Suppressor macrophage treated with lipopolysaccharide for 4 hours (primary cell): Measurements from ENCODE around the gene PAK5.

Experiments used
- DNase-seq: peaks from one replicate; pipeline ENCODE4 v3.0.0-alpha.2; 2020

Gene PAK5

DNA sequence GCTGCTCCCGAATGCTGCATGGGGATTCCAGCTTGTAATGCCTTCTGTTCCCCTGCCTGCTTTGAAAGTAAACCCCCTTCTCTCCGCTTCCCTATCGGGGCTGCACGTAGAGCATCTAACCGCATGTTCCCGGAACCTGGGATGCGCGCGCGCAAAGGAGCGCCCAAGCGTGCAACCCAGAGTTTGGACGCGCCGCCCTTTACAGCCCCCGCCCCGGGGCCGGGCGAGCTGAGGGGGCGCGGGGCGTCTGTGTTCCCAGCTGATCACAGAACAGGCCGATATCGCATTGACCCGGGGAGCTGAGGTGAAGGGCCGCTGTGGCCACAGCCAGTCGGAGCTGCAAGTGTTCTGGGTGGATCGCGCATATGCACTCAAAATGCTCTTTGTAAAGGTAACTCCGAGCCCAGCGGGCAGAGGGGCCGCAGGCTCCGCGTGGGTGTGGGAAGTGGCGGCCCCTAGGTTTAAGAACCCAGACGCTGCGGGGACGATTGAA lies 323.1 kb downstream of the PAK5 start:
- DNase-seq: peak; percentile 30

DNA sequence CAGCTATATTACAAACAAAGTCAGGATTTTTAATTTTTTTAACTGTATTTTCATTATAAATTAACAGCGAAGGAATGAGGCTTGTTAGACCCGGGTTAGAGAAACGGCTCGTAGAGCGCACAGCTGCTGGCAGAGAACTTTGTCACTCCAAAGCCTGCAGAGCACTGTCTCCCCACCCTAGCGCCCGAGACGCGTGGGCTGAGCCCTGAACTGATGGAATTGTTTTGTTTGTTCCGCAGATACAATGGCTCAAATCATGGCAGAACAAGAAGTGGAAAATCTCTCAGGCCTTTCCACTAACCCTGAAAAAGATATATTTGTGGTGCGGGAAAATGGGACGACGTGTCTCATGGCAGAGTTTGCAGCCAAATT lies 323.7 kb downstream of the PAK5 start:
- DNase-seq: no peak

- DNase-seq: peak; percentile 36
These were observed 324.2 kb downstream of the PAK5 start, which contains the start of gene LAMP5 for GRCh38 chr20:9514461-9515213. TSS of gene LAMP5 (plus strand) at chr20:9514590. CDS start at chr20:9514853, 263 bp downstream.

DNA sequence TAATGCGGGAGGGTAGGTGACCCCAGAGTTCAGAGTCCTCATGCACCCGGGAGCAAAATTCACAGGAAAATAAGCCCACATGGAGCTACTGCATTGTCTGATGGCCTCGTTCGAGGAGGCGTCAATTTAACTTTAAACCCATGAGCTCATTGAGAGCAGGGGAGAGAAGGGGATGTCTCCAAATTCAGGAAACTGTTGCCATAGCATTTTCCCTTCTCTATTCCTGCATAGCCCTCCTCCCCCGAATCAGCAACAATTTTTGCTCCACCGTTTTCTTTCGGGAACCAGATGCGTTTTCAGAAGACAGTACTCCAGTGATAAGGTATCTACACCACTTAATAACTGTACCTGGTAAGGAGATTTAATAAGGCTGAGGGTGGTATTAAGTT lies 324.8 kb downstream of the PAK5 start:
- no peak for DNase-seq

DNA sequence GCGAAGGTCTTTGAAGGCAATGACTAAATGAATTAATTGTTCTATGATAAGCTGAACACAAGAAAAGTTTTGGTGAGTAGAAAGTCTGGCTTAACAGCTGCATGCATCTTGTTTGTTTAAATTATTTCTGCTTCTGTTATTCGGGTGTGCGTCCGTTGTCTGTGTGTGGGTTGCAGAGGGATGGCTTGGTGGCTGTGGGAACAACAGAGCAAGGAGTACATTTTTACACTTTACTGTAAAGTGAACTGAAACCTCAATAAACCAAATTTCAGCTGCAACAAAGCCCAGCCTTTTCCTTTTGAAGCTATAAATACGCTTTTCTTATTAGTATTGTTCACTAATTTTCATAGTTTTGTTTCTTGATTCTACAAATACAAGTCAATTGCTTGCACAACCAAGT lies 328.0 kb downstream of the PAK5 start:
- no peak for DNase-seq

- no peak for DNase-seq
These were observed 329.6 kb downstream of the PAK5 start for GRCh38 chr20:9509246-9509645.

DNA sequence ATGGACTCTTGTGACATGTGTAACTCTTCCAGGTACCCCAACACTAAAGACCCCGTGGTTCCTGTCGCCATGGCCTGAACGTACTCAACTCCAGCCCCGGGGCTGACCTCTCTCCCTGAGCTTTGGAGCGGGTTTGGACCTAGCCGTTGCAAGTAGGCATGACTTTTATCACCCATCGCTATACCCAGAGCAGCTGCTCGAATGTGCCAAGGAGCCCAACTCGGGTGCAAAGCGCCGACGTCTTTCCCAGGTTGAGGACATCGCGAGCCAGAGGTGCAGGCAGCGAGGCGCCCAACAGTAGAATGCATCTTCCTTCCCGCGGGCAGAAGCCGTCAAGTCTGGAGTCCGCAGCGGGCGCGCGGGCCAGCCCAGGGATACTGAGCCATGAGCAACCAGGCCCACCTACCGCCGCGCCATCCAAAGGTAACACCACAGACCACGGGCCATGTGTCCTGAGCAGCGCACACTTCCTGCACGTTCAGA lies 330.1 kb downstream of the PAK5 start:
- DNase-seq: no peak

- no peak for DNase-seq
These were observed 330.6 kb downstream of the PAK5 start for GRCh38 chr20:9508240-9508661.

GRCh38 chr20:9507544-9508239 lies 331.2 kb downstream of the PAK5 start:
- no peak for DNase-seq

GRCh38 chr20:9506964-9507369 lies 331.9 kb downstream of the PAK5 start:
- no peak for DNase-seq

DNA sequence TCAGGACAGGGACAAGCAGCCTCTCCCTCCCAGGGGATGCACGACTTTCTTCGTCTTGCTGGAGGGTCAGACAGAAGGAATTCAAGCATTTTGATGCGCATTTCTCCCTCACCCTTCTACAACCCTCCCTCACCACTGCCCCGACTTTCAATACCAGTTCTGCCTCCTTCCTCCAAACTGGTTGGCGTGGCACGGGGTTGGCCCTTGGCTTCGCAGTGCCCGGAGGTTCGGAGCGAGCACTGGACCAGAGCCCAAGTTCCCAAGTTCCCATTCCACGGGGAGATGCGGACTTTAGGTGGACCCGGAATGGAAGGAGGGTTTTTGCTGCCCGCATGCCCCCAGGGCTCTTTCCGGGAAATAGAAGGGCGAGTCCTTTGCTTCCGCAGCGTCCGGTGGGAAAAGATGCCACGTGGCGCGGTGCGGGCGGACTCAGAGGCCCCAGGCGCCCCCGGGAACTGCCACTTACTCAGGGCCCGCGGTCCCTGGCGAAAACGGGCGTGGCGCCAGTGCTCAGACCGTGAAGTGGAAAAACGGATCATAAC lies 332.5 kb downstream of the PAK5 start:
- DNase-seq: peak; percentile 34

DNA sequence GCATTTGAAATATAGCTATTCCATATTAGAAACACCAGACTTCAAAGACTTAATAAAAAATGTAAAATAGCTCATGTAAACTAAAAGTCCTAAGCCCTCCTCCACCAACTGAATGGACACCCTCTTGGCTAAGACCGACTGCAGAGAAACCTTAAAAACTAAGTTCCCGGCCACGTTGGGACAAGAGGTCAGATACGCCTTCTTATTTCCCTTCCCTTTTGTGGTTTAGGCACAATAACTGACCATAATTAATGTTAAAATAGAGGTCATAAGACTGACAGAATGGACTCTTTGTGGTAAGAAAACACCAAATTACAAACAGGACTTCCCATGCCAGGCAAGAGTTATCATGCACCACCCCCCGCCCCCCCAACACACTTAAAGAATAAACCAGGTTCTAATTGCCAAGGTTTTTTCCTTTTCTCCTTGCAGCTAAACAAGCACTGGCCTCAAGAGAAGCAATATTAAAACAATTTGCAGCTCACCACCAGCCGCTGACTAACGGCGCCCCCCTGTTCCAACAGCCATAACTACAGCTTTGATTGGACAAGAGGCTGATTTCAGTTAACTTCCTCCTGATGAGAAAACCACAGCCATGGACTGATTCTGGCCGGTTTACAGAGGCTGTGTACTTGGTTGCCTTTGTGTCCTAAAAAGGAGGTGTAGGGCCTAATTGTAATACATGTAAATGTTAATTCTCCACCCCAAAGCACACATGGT lies 335.2 kb downstream of the PAK5 start:
- peak; percentile 60 for DNase-seq

DNA sequence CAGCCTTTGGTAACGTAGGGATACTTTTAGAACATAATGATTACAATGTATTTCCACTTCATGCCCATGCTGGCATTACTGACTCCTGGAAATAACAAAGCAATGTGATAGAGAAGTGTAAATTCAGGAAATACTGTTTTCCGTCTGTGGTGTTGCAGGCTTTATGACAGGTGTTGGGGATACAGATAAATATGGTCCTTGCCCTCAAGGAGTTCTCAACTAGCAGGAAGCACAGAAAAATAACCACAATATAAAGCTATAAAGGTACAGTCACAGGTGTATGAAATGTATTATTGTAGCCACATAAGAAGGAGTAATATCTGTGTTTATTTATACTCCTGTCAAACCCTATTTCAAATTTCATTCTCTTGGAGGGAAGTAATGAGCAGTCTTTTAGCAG lies 337.4 kb downstream of the PAK5 start:
- no peak for DNase-seq

GRCh38 chr20:9500121-9500520 lies 338.8 kb downstream of the PAK5 start:
- DNase-seq: peak; percentile 90

DNA sequence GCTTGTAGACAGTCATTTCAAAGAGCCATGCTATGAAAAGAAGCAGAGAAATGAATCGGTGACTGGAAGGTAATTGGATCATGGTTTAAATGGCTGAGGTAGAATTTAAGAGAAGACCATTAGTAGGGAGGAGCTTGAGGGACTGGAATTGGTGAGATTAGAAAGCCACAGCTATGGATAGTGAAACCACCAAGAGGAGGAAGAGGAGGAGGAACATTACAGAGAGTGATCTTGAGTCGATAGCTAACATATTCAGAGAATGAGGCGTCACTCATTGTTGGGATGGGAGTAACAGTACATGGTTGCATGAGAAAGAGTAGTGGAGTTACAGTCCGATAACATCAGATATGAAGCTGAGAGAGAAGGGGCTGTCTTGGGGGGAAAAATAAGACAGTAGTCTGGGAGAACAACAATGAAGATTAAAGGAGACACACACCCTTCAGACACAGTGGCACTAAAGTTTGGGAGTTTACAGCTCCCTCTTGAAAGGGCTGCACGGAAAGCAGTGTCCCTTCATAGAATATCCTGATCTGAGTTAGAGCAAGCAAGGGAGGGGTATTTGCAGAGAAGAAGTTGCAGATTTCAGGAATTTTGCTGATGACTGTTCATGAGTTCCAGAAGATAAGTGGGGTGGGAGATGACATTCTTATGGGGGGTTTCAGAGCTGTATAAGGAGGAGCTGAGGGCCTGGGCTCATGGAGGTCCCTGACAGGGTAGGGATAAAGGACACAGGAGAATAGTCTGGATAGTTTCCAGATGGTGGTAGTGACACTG lies 339.6 kb downstream of the PAK5 start:
- DNase-seq: peak; percentile 54

- peak; percentile 80 for DNase-seq
These were observed 340.6 kb downstream of the PAK5 start for GRCh38 chr20:9498322-9498721.

- peak; percentile 68 for DNase-seq
These were observed 342.7 kb downstream of the PAK5 start for GRCh38 chr20:9496155-9496554.

GRCh38 chr20:9495701-9496100 lies 343.2 kb downstream of the PAK5 start:
- no peak for DNase-seq

DNA sequence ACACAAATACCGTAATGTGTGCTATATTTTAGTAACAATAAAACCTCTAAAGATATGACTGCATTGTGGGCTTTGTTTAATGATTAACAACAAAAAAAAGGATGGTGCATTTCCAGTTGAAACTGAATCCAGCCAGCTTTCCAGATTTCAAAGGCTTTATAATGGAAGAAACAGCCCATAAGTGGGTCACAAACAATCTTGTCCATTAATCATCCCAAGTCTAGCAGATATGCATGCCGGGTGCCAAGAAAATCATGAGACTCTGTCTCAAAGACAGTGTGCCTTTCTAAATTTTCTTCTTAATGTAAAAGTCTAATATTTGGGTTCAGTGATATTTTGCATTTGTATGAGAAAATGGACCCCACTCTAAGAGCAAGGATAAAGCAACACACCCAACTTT lies 345.1 kb downstream of the PAK5 start:
- no peak for DNase-seq

DNA sequence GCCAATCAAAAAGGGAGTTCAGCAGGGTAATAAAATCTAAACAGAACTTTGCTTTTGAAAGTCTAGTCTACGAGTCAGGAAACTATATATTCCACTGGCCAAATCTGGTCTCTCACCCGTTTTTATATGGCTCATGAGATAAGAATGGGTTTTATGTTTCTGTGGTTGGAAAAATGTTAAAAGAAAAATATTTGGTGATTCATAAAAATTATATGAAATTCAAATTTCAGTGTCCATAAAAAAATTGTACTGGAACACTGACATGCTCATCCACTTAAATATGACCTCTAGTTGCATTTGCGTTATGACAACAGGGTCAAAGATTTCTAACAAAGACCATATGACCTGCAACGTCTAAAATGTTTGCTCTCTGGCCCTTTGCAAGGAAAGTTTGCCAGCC lies 346.8 kb downstream of the PAK5 start:
- no peak for DNase-seq

GRCh38 chr20:9491324-9491723 lies 347.6 kb downstream of the PAK5 start:
- DNase-seq: peak; percentile 46

- no peak for DNase-seq
These were observed 348.2 kb downstream of the PAK5 start for GRCh38 chr20:9490631-9491030.
